Caco-2 (cell line): ENCODE measurements around the gene PAX5. TPM values are rescaled to one million over a fixed set of nuclear protein-coding genes. Genes with fewer than 3 reads are reported as not detected.

Experiments
- BruUV-seq: library from RNA; stranded (reverse); fragments of 400-500 nt; replicated peaks from 2 replicates; lab custom pipeline; 2021; lab: Mats Ljungman, UMichigan
- CTCF ChIA-PET: fragments of 300-600 bp; sonication (Branson Sonifier 250); formaldehyde crosslinking; loops from one replicate; lab custom pipeline; 2022; ENCODE audit warnings: antibody characterized with exemption; lab: Charles Lee
- POLR2A ChIA-PET: fragments of 300-600 bp; sonication (Branson Sonifier 250); formaldehyde crosslinking; loops from one replicate; lab custom pipeline; 2022; ENCODE audit warnings: antibody characterized with exemption; lab: Charles Lee
- DNase-seq, 2 experiments: peaks; one replicate each; pipeline versions ENCODE4 v3.0.0 to v3.0.0-alpha.2; 2020 to 2022
- H3K27me3 ChIP-seq: replicated peaks from 2 replicates; pipeline ENCODE4 v1.6.0; 2011; ENCODE audit warnings: low read length; ENCODE audit not compliant: control insufficient read depth, insufficient read depth
- H3K36me3 ChIP-seq: 2 replicates; pipeline ENCODE4 v1.5.1; 2011; ENCODE audit warnings: low read length; ENCODE audit not compliant: control insufficient read depth, insufficient read depth
- H3K4me1 ChIP-seq: fragments of 250-450 bp; sonication (Bioruptor Pico); 2 replicates; pipeline ENCODE4 v1.5.1; 2020; ENCODE audit warnings: mild to moderate bottlenecking
- H3K4me3 ChIP-seq: 2 replicates; pipeline ENCODE4 v1.5.1; 2011; ENCODE audit warnings: low read depth, mild to moderate bottlenecking, control low read depth, low read length
- H3K9me3 ChIP-seq: fragments of 250-450 bp; sonication (Bioruptor Pico); 2 replicates; pipeline ENCODE4 v1.5.1; 2020; ENCODE audit warnings: mild to moderate bottlenecking, moderate library complexity
- H3K27ac Mint-ChIP-seq: one replicate; pipeline ENCODE4 v1.8.0; 2022; ENCODE audit warnings: mixed read lengths; ENCODE audit not compliant: unreplicated experiment
- H3K27me3 Mint-ChIP-seq: one replicate; pipeline ENCODE4 v1.8.0; 2022; ENCODE audit warnings: mixed read lengths; ENCODE audit not compliant: insufficient read depth, unreplicated experiment
- H3K36me3 Mint-ChIP-seq: one replicate; pipeline ENCODE4 v1.8.0; 2022; ENCODE audit warnings: mild to moderate bottlenecking, mixed read lengths; ENCODE audit not compliant: insufficient read depth, unreplicated experiment
- H3K4me1 Mint-ChIP-seq: one replicate; pipeline ENCODE4 v1.8.0; 2022; ENCODE audit warnings: low read depth, mixed read lengths; ENCODE audit not compliant: unreplicated experiment
- H3K4me3 Mint-ChIP-seq: one replicate; pipeline ENCODE4 v1.8.0; 2022; ENCODE audit warnings: mild to moderate bottlenecking, moderate library complexity, mixed read lengths; ENCODE audit not compliant: unreplicated experiment
- H3K9me3 Mint-ChIP-seq: one replicate; pipeline ENCODE4 v1.8.0; 2022; ENCODE audit warnings: mixed read lengths; ENCODE audit not compliant: unreplicated experiment
- CTCF ChIP-seq, 2 experiments: fragments of 200-600 bp in 1 of 2; IDR thresholded peaks; 1 replicate in 1 of 2; 2 replicates in 1 of 2; pipeline versions ENCODE4 v1.5.1 to v1.8.0; 2011 to 2022; ENCODE audit warnings: antibody characterized with exemption in 1 of 2, control low read depth in 1 of 2, inconsistent platforms in 1 of 2, low read depth in 1 of 2, low read length in 1 of 2, mild to moderate bottlenecking in 1 of 2, moderate library complexity in 1 of 2; ENCODE audit not compliant: insufficient read depth in 1 of 2, severe bottlenecking in 1 of 2, unreplicated experiment in 1 of 2
- intact Hi-C: fragments of 100-400 bp; cut with micrococcal nuclease; formaldehyde crosslinking; loops from one replicate; pipeline ENCODE4 v1.10.0; 2022; ENCODE audit not compliant: unreplicated experiment
- total RNA-seq: library from RNA; stranded (reverse); gene quantifications from 2 replicates; pipeline ENCODE4 v1.2.3, GENCODE V29; 2022

Gene PAX5
- total RNA-seq, 1 experiment from 2014 or later, result not detected

GRCh38 chr9:36858805-36859375 is 175.2 kb downstream of the PAX5 start:
- peaks cover 16% of the 10 kb centered on the region for H3K4me1 Mint-ChIP-seq
- Histone ChIP-seq H3K9me3 (no peaks in the 10 kb centered on the region), H3K4me3 (no peak overlapping the region), H3K27me3 (no peaks in the 10 kb centered on the region), H3K4me1 (peaks cover 9% of the 10 kb centered on the region; the same call in 1 of the 2 replicates), H3K36me3 (no peaks in the 10 kb centered on the region)
- TF ChIP-seq CTCF (IDR thresholded peaks at IDR 0.05; ENCODE audit: insufficient read depth in 1 of 2, low read depth in 1 of 2, low read length in 1 of 2, severe bottlenecking in 1 of 2, unreplicated experiment in 1 of 2), result no peak
- no peaks in the 10 kb centered on the region for H3K9me3 Mint-ChIP-seq
- no peaks in the 10 kb centered on the region for H3K36me3 Mint-ChIP-seq
- POLR2A ChIA-PET, result no interaction called here
- H3K27me3 Mint-ChIP-seq, result no peaks in the 10 kb centered on the region
- H3K4me3 Mint-ChIP-seq, result no peak overlapping the region
- H3K27ac Mint-ChIP-seq, result no peak overlapping the region
- no peak for DNase-seq
- BruUV-seq, result no TSS peak
- CTCF ChIA-PET, result no interaction called here
- intact Hi-C loops, result no loop called here

- H3K27ac Mint-ChIP-seq, result no peak overlapping the region
- POLR2A ChIA-PET, result no interaction called here
Measured at GRCh38 chr9:36855448-36856315, 178.4 kb downstream of the PAX5 start.

More at GRCh38 chr9:36855448-36856315, 178.4 kb downstream of the PAX5 start:
- intact Hi-C loops, result loop anchor here (1.0 kb wide), 1 partner anchor 57 kb away; no protein-coding TSS in a partner anchor
- Histone ChIP-seq H3K36me3 (no peaks in the 10 kb centered on the region), H3K4me1 (peaks cover 9% of the 10 kb centered on the region; the same call in 1 of the 2 replicates), H3K27me3 (no peaks in the 10 kb centered on the region), H3K4me3 (no peak overlapping the region), H3K9me3 (no peaks in the 10 kb centered on the region)
- Mint-ChIP-seq H3K4me1 (peaks cover 10% of the 10 kb centered on the region), H3K9me3 (no peaks in the 10 kb centered on the region), H3K4me3 (no peak overlapping the region), H3K36me3 (no peaks in the 10 kb centered on the region), H3K27me3 (no peaks in the 10 kb centered on the region)
- TF ChIP-seq CTCF (IDR thresholded peaks at IDR 0.05; ENCODE audit: insufficient read depth in 1 of 2, low read depth in 1 of 2, low read length in 1 of 2, severe bottlenecking in 1 of 2, unreplicated experiment in 1 of 2), result peak in 1 of 2 experiments; percentile 47
- CTCF ChIA-PET, result interaction anchor here (0.7 to 1.0 kb wide), 2 partner anchors 15 to 431 kb away, joined by 3 read pairs; no protein-coding TSS in a partner anchor
- peak in 1 of 2 experiments; percentile 57 for DNase-seq
- no TSS peak for BruUV-seq
